Measurements from ENCODE around the gene PPM1L. TPM values are rescaled to one million over a fixed set of nuclear protein-coding genes. Genes with fewer than 3 reads are reported as not detected.
A peak's percentile ranks its signal among the peaks of the same experiment; 100 is the strongest.

The PPM1L gene
- total and polyA plus RNA-seq, 4 experiments from 2014 or later, result 0.84 to 6.5 (median 3.4) TPM

GRCh38 chr3:160748787-160749186, 7.2 kb upstream of the PPM1L start:
- H3K4me3 Mint-ChIP-seq, result no peak overlapping the region

DNA sequence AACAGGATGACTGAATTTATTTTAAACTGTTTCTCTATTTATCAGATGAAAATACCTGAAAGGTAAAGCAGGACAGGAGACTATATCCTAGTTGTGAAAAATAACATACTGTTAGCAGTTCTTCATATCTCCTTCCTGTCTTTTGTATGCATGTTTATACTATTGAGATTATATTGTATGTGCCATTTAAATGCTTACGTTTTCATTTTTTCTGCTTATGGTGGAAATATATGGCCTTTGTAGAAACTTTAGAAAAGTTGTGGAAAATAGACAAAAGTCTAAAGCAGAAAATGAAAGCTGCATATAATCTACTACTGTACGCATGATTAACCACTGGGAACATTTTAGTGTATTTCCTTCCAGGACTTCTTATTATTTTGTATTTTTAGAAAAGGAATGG, 2.1 kb upstream of the PPM1L start:
- no peak overlapping the region for H3K27ac ChIP-seq (ENCODE audit: low read depth, low read length)
- peaks cover 24% of the 10 kb centered on the region for H3K4me1 ChIP-seq (ENCODE audit: insufficient read depth, low read length)
- peaks cover 0 to 7% of the 10 kb centered on the region in 2 donors for H3K36me3 Mint-ChIP-seq
- CTCF ChIA-PET (ENCODE audit: partially characterized antibody), result no interaction called here
- H3K27me3 Mint-ChIP-seq, result peaks cover 0 to 5% of the 10 kb centered on the region in 2 donors
- no peaks in the 10 kb centered on the region for H3K9me3 Mint-ChIP-seq
- no peak for DNase-seq
- POLR2A ChIA-PET (ENCODE audit: partially characterized antibody), result interaction anchor here (0.7 to 2.5 kb wide), 3 partner anchors 188 to 467 kb away, joined by 3 to 16 read pairs (median 11); partner anchors contain the start of genes KPNA4, NMD3 and TRIM59
- peak overlapping the region; percentile 66 to 96 for H3K4me3 ChIP-seq (ENCODE audit: low read length in 2 of 2)
- no peaks in the 10 kb centered on the region for H3K9me3 ChIP-seq (ENCODE audit: control insufficient read depth in 1 of 2, low read length in 2 of 2)
- peaks cover 17 to 37% (median 26%) of the 10 kb centered on the region in 4 donors for H3K4me1 Mint-ChIP-seq
- no peaks in the 10 kb centered on the region for H3K36me3 ChIP-seq (ENCODE audit: insufficient read depth, low read length)
- H3K27me3 ChIP-seq (ENCODE audit: insufficient read depth, low read length), result no peaks in the 10 kb centered on the region
- intact Hi-C loops (cut with micrococcal nuclease), result loop anchor here (10.0 kb wide), 2 partner anchors 651 to 1949 kb away; partner anchors contain the start of gene MFSD1
- peak overlapping the region in 6 of 7 donors; percentile 94 to 98 (median 97) for H3K27ac Mint-ChIP-seq
- H3K4me3 Mint-ChIP-seq, result peak overlapping the region; percentile 88 to 98 (median 94)

More at GRCh38 chr3:160748787-160749186, 7.2 kb upstream of the PPM1L start:
- Histone ChIP-seq H3K36me3 (ENCODE audit: insufficient read depth, low read length) (no peaks in the 10 kb centered on the region), H3K9me3 (ENCODE audit: control insufficient read depth in 1 of 2, low read length in 2 of 2) (no peaks in the 10 kb centered on the region), H3K27ac (ENCODE audit: low read depth, low read length) (no peak overlapping the region), H3K27me3 (ENCODE audit: insufficient read depth, low read length) (no peaks in the 10 kb centered on the region), H3K4me3 (ENCODE audit: low read length in 2 of 2) (no peak overlapping the region), H3K4me1 (ENCODE audit: insufficient read depth, low read length) (peaks cover 2% of the 10 kb centered on the region)
- Mint-ChIP-seq H3K27me3 (peaks cover 3 to 10% of the 10 kb centered on the region in 2 donors), H3K9me3 (peaks cover 0 to 2% (median 0%) of the 10 kb centered on the region in 8 donors), H3K4me1 (peaks cover 0 to 4% (median under 1%) of the 10 kb centered on the region in 4 donors), H3K36me3 (no peaks in the 10 kb centered on the region), H3K27ac (no peak overlapping the region)
- DNase-seq, result no peak
- intact Hi-C loops (cut with micrococcal nuclease), result no loop called here
- ChIA-PET POLR2A (ENCODE audit: partially characterized antibody) (no interaction called here), CTCF (ENCODE audit: partially characterized antibody) (no interaction called here)

- intact Hi-C loops (cut with micrococcal nuclease), result loop anchor here (10.0 kb wide), 2 partner anchors 650 to 1950 kb away; partner anchors contain the start of gene MFSD1
- CTCF ChIA-PET (ENCODE audit: partially characterized antibody), result interaction anchor here (1.2 kb wide), 1 partner anchor 9 kb away, joined by 3 read pairs; no protein-coding TSS in a partner anchor
These were observed 1.6 kb upstream of the PPM1L start for GRCh38 chr3:160754371-160754854.

DNA sequence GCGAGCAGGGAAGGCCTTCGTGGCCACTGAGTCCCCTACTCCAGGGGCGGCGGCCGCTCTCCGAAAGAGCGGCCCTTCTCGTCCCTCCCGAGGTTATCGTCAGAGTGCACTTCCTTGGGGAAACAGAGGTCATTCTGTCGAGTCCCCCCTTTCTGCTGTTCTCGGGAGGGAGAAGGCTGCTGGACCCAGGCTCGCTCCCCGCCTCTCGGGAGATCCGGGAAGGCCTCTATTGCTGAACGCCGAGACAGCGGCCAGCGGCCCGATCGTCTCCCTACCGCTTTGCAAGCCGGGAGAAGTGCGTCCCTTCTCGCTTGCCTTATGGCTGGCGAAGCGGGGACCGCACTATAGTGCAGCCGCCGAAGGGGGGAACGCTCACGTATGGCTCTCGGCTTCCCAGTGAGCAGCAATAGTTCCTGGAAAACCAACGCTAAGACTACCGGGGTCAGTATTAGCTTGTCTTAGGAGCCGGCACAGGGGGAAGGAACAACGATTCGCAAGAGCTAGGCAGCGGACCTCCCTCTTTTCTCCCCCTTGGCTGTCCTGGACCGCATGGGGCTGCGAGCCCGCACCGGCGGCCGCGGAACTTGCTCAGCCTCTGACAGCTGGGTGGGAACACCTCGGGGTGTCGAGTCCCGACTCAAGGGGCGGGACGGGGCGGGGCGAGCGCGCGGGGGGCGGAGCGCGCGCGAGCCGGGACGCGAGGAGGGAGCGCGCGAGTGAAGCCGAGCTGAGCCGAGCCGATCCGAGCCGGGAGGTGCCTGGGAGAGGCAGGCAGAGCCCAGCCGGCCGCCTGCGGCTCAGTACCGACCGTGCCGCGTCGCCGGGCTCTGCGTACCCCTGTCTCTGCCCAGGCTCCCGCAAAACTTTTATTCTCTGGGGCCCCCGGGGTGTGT, 930 bp upstream of the PPM1L start:
- intact Hi-C loops (cut with micrococcal nuclease), result loop anchor here (1.0 to 10.0 kb wide), 6 partner anchors 190 to 1950 kb away; partner anchors contain the start of genes IFT80, KPNA4, MFSD1 and NMD3
- H3K27me3 ChIP-seq (ENCODE audit: insufficient read depth, low read length), result no peaks in the 10 kb centered on the region
- peaks cover 24% of the 10 kb centered on the region for H3K4me1 ChIP-seq (ENCODE audit: insufficient read depth, low read length)
- Mint-ChIP-seq H3K27ac (peak overlapping the region; percentile 94 to 98 (median 97)), H3K9me3 (no peaks in the 10 kb centered on the region), H3K4me3 (peak overlapping the region; percentile 91 to 98 (median 94)), H3K27me3 (peaks cover 0 to 5% of the 10 kb centered on the region in 2 donors), H3K4me1 (peaks cover 17 to 37% (median 27%) of the 10 kb centered on the region in 4 donors), H3K36me3 (peaks cover 0 to 7% of the 10 kb centered on the region in 2 donors)
- no peaks in the 10 kb centered on the region for H3K9me3 ChIP-seq (ENCODE audit: control insufficient read depth in 1 of 2, low read length in 2 of 2)
- ChIA-PET POLR2A (ENCODE audit: partially characterized antibody) (interaction anchor here (0.6 to 2.5 kb wide), 9 partner anchors 16 to 1953 kb away, joined by 3 to 16 read pairs (median 4); partner anchors contain the start of genes KPNA4, MFSD1, NMD3 and TRIM59), CTCF (ENCODE audit: partially characterized antibody) (interaction anchor here (1.1 to 1.2 kb wide), 2 partner anchors 10 to 306 kb away, joined by 3 read pairs; partner anchors contain the start of gene TRIM59)
- H3K4me3 ChIP-seq (ENCODE audit: low read length in 2 of 2), result peak overlapping the region; percentile 67 to 96
- H3K27ac ChIP-seq (ENCODE audit: low read depth, low read length), result peak overlapping the region; percentile 69
- DNase-seq, result peak; percentile 86 to 89 (median 88)
- no peaks in the 10 kb centered on the region for H3K36me3 ChIP-seq (ENCODE audit: insufficient read depth, low read length)

More at GRCh38 chr3:160754371-160754854, 1.6 kb upstream of the PPM1L start:
- Histone ChIP-seq H3K4me3 (ENCODE audit: low read length in 2 of 2) (peak overlapping the region; percentile 66 to 96), H3K4me1 (ENCODE audit: insufficient read depth, low read length) (peaks cover 24% of the 10 kb centered on the region), H3K9me3 (ENCODE audit: control insufficient read depth in 1 of 2, low read length in 2 of 2) (no peaks in the 10 kb centered on the region), H3K27ac (ENCODE audit: low read depth, low read length) (peak overlapping the region; percentile 69), H3K27me3 (ENCODE audit: insufficient read depth, low read length) (no peaks in the 10 kb centered on the region), H3K36me3 (ENCODE audit: insufficient read depth, low read length) (no peaks in the 10 kb centered on the region)
- H3K36me3 Mint-ChIP-seq, result peaks cover 0 to 7% of the 10 kb centered on the region in 2 donors
- no peaks in the 10 kb centered on the region for H3K9me3 Mint-ChIP-seq
- H3K4me3 Mint-ChIP-seq, result peak overlapping the region; percentile 88 to 98 (median 94)
- H3K27ac Mint-ChIP-seq, result peak overlapping the region; percentile 94 to 98 (median 97)
- H3K4me1 Mint-ChIP-seq, result peaks cover 17 to 37% (median 27%) of the 10 kb centered on the region in 4 donors
- H3K27me3 Mint-ChIP-seq, result peaks cover 0 to 5% of the 10 kb centered on the region in 2 donors
- peak in 4 of 5 donors; percentile 18 to 36 (median 24) for DNase-seq
- POLR2A ChIA-PET (ENCODE audit: partially characterized antibody), result interaction anchor here (0.7 to 2.5 kb wide), 3 partner anchors 189 to 467 kb away, joined by 3 to 16 read pairs (median 11); partner anchors contain the start of genes KPNA4, NMD3 and TRIM59

- Histone ChIP-seq H3K4me3 (ENCODE audit: low read length in 2 of 2) (peak overlapping the region in 1 of 2 donors; percentile 96), H3K4me1 (ENCODE audit: insufficient read depth, low read length) (peaks cover 24% of the 10 kb centered on the region), H3K9me3 (ENCODE audit: control insufficient read depth in 1 of 2, low read length in 2 of 2) (no peaks in the 10 kb centered on the region), H3K27me3 (ENCODE audit: insufficient read depth, low read length) (no peaks in the 10 kb centered on the region), H3K36me3 (ENCODE audit: insufficient read depth, low read length) (no peaks in the 10 kb centered on the region), H3K27ac (ENCODE audit: low read depth, low read length) (no peak overlapping the region)
- H3K36me3 Mint-ChIP-seq, result peaks cover 0 to 7% of the 10 kb centered on the region in 2 donors
- H3K4me1 Mint-ChIP-seq, result peaks cover 17 to 37% (median 27%) of the 10 kb centered on the region in 4 donors
- POLR2A ChIA-PET (ENCODE audit: partially characterized antibody), result interaction anchor here (1.4 to 1.5 kb wide), 2 partner anchors 44 to 190 kb away, joined by 3 to 6 read pairs; no protein-coding TSS in a partner anchor
- CTCF ChIA-PET (ENCODE audit: partially characterized antibody), result interaction anchor here (0.6 to 1.1 kb wide), 3 partner anchors 14 to 345 kb away, joined by 3 read pairs; no protein-coding TSS in a partner anchor
- H3K27me3 Mint-ChIP-seq, result peaks cover 0 to 8% of the 10 kb centered on the region in 2 donors
- H3K27ac Mint-ChIP-seq, result peak overlapping the region in 2 of 7 donors; percentile 43 to 82
- peak overlapping the region; percentile 91 to 98 (median 94) for H3K4me3 Mint-ChIP-seq
- intact Hi-C loops (cut with micrococcal nuclease), result loop anchor here (10.0 kb wide), 2 partner anchors 647 to 1953 kb away; partner anchors contain the start of gene MFSD1
- DNase-seq, result no peak
- no peaks in the 10 kb centered on the region for H3K9me3 Mint-ChIP-seq
These were observed 1.4 kb downstream of the PPM1L start for GRCh38 chr3:160757233-160758106.

DNA sequence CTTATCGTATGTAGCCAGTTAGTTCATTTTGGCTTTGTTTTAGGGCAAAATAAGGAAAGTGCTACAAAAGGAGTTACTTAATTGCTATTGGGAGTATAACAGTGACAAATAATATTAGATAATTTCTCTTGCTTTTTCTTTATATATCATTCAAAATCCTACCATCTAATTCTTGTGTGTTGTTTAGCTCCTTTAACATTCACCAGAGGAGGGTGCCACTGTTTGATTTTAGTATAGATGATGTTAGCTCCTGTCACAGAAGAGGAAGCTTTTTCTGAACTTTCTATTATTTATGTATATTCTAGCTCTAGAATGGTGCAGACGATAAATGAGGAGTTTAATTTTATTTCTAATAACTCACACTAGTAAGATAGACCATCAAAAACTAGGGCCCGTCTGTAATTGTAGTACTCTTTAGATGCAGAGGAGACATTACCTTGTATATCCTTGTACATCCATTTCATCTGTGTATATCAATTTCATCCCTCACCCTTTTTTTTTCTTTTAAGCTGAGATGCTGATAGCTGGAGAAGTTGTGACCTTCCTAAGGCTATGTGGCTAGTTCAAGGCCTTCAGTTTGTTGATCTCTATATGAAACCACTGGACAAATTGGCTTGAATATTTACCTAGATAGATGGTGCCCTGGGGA, 3.0 kb downstream of the PPM1L start:
- no peak overlapping the region for H3K4me3 Mint-ChIP-seq
- H3K27me3 Mint-ChIP-seq, result peaks cover 3 to 10% of the 10 kb centered on the region in 2 donors
- CTCF ChIA-PET (ENCODE audit: partially characterized antibody), result interaction anchor here (0.6 kb wide), 1 partner anchor 76 kb away, joined by 3 read pairs; no protein-coding TSS in a partner anchor

More for the DNA sequence above, 3.0 kb downstream of the PPM1L start:
- H3K4me1 Mint-ChIP-seq, result peaks cover 14 to 31% (median 25%) of the 10 kb centered on the region in 4 donors
- H3K9me3 Mint-ChIP-seq, result no peaks in the 10 kb centered on the region
- DNase-seq, result no peak
- H3K36me3 Mint-ChIP-seq, result peaks cover 0 to 7% of the 10 kb centered on the region in 2 donors
- H3K4me1 ChIP-seq (ENCODE audit: insufficient read depth, low read length), result peaks cover 19% of the 10 kb centered on the region
- H3K27ac Mint-ChIP-seq, result no peak overlapping the region
- no peaks in the 10 kb centered on the region for H3K27me3 ChIP-seq (ENCODE audit: insufficient read depth, low read length)
- H3K9me3 ChIP-seq (ENCODE audit: control insufficient read depth in 1 of 2, low read length in 2 of 2), result no peaks in the 10 kb centered on the region
- intact Hi-C loops (cut with micrococcal nuclease), result loop anchor here (10.0 kb wide), 2 partner anchors 646 to 1954 kb away; partner anchors contain the start of gene MFSD1
- no peak overlapping the region for H3K4me3 ChIP-seq (ENCODE audit: low read length in 2 of 2)
- H3K27ac ChIP-seq (ENCODE audit: low read depth, low read length), result no peak overlapping the region
- no peaks in the 10 kb centered on the region for H3K36me3 ChIP-seq (ENCODE audit: insufficient read depth, low read length)
- POLR2A ChIA-PET (ENCODE audit: partially characterized antibody), result no interaction called here

Data from CD4-positive, alpha-beta memory T cell (primary cell).